DND-41 (cell line): ENCODE measurements around the gene PIAS2.

ENCODE experiments used
- ATAC-seq: fragments of 200-7000 bp; cut with Tn5 transposase; 3 replicates; pipeline ENCODE4 v1.9.1; 2021; ENCODE audit warnings: low read depth; ENCODE audit not compliant: insufficient read depth
- DNase-seq: peaks from one replicate; pipeline ENCODE4 v3.0.0-alpha.2; 2020
- H2AFZ ChIP-seq: 2 replicates; pipeline ENCODE4 v1.6.0; 2012; ENCODE audit warnings: low read depth, low read length
- H3K27ac ChIP-seq: 2 replicates; pipeline ENCODE4 v1.5.1; 2012; ENCODE audit warnings: low read length, inconsistent platforms
- H3K27me3 ChIP-seq: fragments of 200-600 bp; sonication (generic); 2 replicates; pipeline ENCODE4 v1.6.0; 2012; ENCODE audit warnings: low read length, mild to moderate bottlenecking, inconsistent platforms; ENCODE audit not compliant: insufficient read depth, poor library complexity
- H3K36me3 ChIP-seq: 2 replicates; pipeline ENCODE4 v1.5.1; 2012; ENCODE audit warnings: low read length, inconsistent platforms; ENCODE audit not compliant: insufficient read depth
- H3K4me1 ChIP-seq: 2 replicates; pipeline ENCODE4 v1.5.1; 2012; ENCODE audit warnings: mild to moderate bottlenecking, low read length; ENCODE audit not compliant: insufficient read depth
- H3K4me2 ChIP-seq: 2 replicates; pipeline ENCODE4 v1.6.0; 2012; ENCODE audit warnings: mild to moderate bottlenecking, moderate library complexity, low read length, inconsistent platforms; ENCODE audit not compliant: insufficient read depth
- H3K4me3 ChIP-seq, 2 experiments: fragments of 200-600 bp in 1 of 2; shearing (Covaris generic) in 1 of 2; 2 replicates each; pipeline ENCODE4 v1.5.1; 2012 to 2016; ENCODE audit warnings: inconsistent platforms in 2 of 2, low read length in 2 of 2, mild to moderate bottlenecking in 2 of 2, low read depth in 1 of 2, moderate library complexity in 1 of 2
- H3K79me2 ChIP-seq: 2 replicates; pipeline ENCODE4 v1.6.0; 2012; ENCODE audit warnings: low read length, inconsistent platforms; ENCODE audit not compliant: insufficient read depth
- H3K9ac ChIP-seq: 2 replicates; pipeline ENCODE4 v1.6.0; 2012; ENCODE audit warnings: low read depth, mild to moderate bottlenecking, inconsistent platforms, low read length, moderate library complexity
- H3K9me3 ChIP-seq: 2 replicates; pipeline ENCODE4 v1.5.1; 2012; ENCODE audit warnings: low read length, moderate library complexity, mild to moderate bottlenecking, inconsistent platforms; ENCODE audit not compliant: insufficient read depth, severe bottlenecking
- H4K20me1 ChIP-seq: 2 replicates; pipeline ENCODE4 v1.6.0; 2012; ENCODE audit warnings: low read length; ENCODE audit not compliant: insufficient read depth
- EZH2 ChIP-seq: IDR thresholded peaks from 3 replicates; pipeline ENCODE4 v1.6.1; 2012; ENCODE audit warnings: borderline replicate concordance, low read depth, mild to moderate bottlenecking, moderate library complexity, low read length, inconsistent platforms; ENCODE audit not compliant: severe bottlenecking
- TF ChIP-seq, protein P1 (sequence below): IDR thresholded peaks from 2 replicates; pipeline ENCODE4 v1.5.1; 2012; ENCODE audit warnings: borderline replicate concordance, low read length, moderate library complexity, mild to moderate bottlenecking; ENCODE audit not compliant: poor library complexity, severe bottlenecking; ENCODE audit errors: extremely low read depth

Gene PIAS2

DNA sequence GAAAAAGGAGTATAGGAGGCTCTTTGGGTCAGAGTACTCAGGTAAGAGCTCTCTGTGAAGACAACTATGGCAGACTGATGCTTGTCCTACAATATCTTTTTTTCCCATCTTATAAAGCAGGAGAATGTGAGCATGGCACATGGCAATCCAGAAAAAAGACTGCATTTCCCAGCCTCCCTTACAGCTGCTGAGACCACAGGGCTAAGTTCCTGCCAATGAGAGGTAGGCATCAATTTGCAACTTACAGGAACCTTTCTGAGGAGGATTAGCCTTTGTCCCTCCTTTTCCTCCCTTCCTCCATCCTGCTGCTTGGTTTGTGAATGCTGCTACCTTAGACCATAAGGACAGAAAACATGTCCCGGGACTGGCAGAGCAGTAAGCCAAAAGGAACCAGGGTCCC is 122.7 kb downstream of the PIAS2 start:
- H3K4me3 ChIP-seq = no peak overlapping the region
- no peak overlapping the region for H3K9ac ChIP-seq
- ATAC-seq = no peak
- no peak overlapping the region for H2AFZ ChIP-seq
- H3K4me2 ChIP-seq = no peak overlapping the region
- no peaks in the 10 kb centered on the region for H3K9me3 ChIP-seq
- no peak for DNase-seq
- no peak for TF ChIP-seq EZH2
- TF ChIP-seq, protein P1, sequence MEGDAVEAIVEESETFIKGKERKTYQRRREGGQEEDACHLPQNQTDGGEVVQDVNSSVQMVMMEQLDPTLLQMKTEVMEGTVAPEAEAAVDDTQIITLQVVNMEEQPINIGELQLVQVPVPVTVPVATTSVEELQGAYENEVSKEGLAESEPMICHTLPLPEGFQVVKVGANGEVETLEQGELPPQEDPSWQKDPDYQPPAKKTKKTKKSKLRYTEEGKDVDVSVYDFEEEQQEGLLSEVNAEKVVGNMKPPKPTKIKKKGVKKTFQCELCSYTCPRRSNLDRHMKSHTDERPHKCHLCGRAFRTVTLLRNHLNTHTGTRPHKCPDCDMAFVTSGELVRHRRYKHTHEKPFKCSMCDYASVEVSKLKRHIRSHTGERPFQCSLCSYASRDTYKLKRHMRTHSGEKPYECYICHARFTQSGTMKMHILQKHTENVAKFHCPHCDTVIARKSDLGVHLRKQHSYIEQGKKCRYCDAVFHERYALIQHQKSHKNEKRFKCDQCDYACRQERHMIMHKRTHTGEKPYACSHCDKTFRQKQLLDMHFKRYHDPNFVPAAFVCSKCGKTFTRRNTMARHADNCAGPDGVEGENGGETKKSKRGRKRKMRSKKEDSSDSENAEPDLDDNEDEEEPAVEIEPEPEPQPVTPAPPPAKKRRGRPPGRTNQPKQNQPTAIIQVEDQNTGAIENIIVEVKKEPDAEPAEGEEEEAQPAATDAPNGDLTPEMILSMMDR = no peak
- no peaks in the 10 kb centered on the region for H3K27me3 ChIP-seq
- no peaks in the 10 kb centered on the region for H3K79me2 ChIP-seq
- H3K27ac ChIP-seq = no peak overlapping the region
- no peaks in the 10 kb centered on the region for H3K36me3 ChIP-seq
- no peaks in the 10 kb centered on the region for H3K4me1 ChIP-seq
- H4K20me1 ChIP-seq = no peaks in the 10 kb centered on the region

DNA sequence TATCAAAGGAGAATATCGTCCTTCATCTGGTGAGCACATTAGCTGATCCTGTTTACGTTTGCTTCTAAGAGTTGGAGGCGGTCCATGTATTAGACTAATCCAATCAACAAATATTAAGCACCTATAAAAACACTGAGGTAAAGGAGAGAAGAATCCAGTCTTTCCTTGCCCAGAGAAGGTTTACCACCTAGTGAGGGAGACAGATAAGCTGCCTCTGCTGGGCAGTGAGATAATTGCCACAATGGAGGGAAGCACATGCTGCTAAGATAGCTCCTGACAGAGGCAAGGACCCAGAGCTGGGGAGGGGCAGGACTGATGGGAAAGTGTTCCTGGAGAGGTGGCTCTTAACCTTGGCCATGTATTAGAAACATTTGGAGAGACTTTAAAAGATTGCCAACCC is 123.7 kb downstream of the PIAS2 start:
- Histone ChIP-seq H3K9ac (no peak overlapping the region), H3K27ac (no peak overlapping the region), H3K4me1 (no peaks in the 10 kb centered on the region), H4K20me1 (no peaks in the 10 kb centered on the region), H2AFZ (no peak overlapping the region), H3K79me2 (no peaks in the 10 kb centered on the region), H3K9me3 (no peaks in the 10 kb centered on the region), H3K27me3 (no peaks in the 10 kb centered on the region), H3K4me3 (no peak overlapping the region), H3K4me2 (no peak overlapping the region), H3K36me3 (no peaks in the 10 kb centered on the region)
- no peak for TF ChIP-seq EZH2
- TF ChIP-seq, protein P1 = peak; percentile 22
- DNase-seq = no peak
- 0 out of 3 replicates have a peak, but pooled peaks have one; percentile 44 for ATAC-seq

DNA sequence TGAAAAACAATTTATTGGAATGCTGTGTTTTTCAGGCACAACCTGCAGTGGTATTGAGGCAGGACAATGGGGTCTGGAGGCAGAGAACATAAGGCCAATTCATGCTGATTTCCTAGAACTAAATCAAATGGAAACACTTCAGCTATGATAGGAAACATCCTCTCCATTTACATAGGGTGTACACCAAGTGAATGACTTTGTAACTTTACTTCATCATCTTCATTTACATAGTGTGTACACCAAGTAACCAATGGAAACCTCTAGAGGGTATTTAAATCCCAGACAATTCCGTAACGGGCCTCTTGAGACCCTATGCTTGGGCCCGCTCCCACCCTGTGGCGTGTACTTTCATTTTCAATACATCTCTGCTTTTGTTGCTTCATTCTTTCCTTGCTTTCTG is 128.2 kb downstream of the PIAS2 start:
- H4K20me1 ChIP-seq = no peaks in the 10 kb centered on the region
- H3K27me3 ChIP-seq = no peaks in the 10 kb centered on the region
- H2AFZ ChIP-seq = no peak overlapping the region
- H3K4me3 ChIP-seq = no peak overlapping the region
- H3K27ac ChIP-seq = no peak overlapping the region
- DNase-seq (no peak), ATAC-seq (no peak)
- no peak overlapping the region for H3K9ac ChIP-seq
- no peaks in the 10 kb centered on the region for H3K9me3 ChIP-seq
- no peaks in the 10 kb centered on the region for H3K4me1 ChIP-seq
- TF ChIP-seq EZH2 = no peak
- TF ChIP-seq, protein P1 = no peak
- no peaks in the 10 kb centered on the region for H3K36me3 ChIP-seq
- no peaks in the 10 kb centered on the region for H3K79me2 ChIP-seq
- no peak overlapping the region for H3K4me2 ChIP-seq

DNA sequence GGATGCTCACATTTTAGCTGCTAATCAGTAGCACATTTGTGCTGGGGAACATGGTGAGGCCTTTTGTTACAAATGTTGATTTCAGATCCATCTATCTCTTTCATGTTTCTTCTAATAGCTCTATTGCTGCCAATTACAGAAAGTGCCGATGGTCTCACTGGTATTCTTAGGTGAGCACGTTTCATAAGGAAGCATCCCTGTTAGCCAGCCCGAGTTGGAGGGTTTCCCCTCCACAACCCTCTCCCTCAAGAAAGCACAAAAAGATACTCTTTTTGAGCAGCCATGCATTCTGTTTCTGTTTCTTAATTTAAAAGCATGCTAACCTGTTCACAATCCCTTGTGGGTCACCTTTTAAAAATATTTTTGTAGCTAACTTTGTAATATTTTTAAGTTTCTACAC is 129.6 kb downstream of the PIAS2 start:
- DNase-seq = no peak
- H2AFZ ChIP-seq = no peak overlapping the region
- H3K36me3 ChIP-seq = no peaks in the 10 kb centered on the region
- no peak overlapping the region for H3K9ac ChIP-seq
- no peak overlapping the region for H3K4me3 ChIP-seq
- H3K9me3 ChIP-seq = no peaks in the 10 kb centered on the region
- TF ChIP-seq, protein P1 = no peak
- no peak for TF ChIP-seq EZH2
- H4K20me1 ChIP-seq = no peaks in the 10 kb centered on the region
- ATAC-seq = no peak
- no peaks in the 10 kb centered on the region for H3K4me1 ChIP-seq
- no peaks in the 10 kb centered on the region for H3K27me3 ChIP-seq
- no peak overlapping the region for H3K27ac ChIP-seq
- no peaks in the 10 kb centered on the region for H3K79me2 ChIP-seq
- no peak overlapping the region for H3K4me2 ChIP-seq
